GM12874 (cell line): ENCODE results near the gene DPP8.

Experiments
- TF ChIP-seq, protein P1 (sequence below): IDR thresholded peaks from 2 replicates; pipeline ENCODE4 v1.5.1; 2011; ENCODE audit warnings: low read depth, mild to moderate bottlenecking, control low read depth, low read length, moderate library complexity; ENCODE audit not compliant: insufficient read depth

DPP8 gene

DNA sequence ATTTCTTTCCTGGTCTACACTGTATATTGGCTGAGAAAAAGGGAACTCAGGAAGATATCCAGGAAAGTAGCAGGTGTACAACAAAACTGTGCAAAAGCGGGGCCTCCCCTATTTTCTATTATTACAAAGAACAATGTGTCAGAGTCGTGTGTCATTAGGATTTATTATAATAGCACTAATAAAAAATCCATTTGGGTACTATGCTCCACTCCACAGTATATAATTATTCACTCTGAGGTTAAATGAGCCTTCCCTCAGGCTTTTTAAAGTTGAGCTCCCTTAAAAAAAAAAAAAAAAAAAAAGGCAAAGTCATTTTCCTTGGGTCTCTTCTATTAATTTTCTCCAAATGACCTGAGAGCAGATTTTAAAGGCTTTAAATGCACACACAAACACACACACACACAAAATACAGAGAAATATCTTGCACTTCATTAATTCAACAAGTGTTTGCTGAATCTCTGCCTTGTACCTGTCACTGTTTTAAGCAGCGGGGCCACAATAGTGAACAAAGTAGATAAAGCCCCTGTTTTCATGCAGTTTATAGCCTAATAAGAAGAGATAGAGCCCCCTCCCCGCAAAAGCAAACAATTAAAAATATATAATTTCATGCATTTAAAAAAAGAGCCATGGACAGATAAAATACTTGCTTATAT is 1.3 kb upstream of the DPP8 start:
- TF ChIP-seq, protein P1, sequence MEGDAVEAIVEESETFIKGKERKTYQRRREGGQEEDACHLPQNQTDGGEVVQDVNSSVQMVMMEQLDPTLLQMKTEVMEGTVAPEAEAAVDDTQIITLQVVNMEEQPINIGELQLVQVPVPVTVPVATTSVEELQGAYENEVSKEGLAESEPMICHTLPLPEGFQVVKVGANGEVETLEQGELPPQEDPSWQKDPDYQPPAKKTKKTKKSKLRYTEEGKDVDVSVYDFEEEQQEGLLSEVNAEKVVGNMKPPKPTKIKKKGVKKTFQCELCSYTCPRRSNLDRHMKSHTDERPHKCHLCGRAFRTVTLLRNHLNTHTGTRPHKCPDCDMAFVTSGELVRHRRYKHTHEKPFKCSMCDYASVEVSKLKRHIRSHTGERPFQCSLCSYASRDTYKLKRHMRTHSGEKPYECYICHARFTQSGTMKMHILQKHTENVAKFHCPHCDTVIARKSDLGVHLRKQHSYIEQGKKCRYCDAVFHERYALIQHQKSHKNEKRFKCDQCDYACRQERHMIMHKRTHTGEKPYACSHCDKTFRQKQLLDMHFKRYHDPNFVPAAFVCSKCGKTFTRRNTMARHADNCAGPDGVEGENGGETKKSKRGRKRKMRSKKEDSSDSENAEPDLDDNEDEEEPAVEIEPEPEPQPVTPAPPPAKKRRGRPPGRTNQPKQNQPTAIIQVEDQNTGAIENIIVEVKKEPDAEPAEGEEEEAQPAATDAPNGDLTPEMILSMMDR = no peak

DNA sequence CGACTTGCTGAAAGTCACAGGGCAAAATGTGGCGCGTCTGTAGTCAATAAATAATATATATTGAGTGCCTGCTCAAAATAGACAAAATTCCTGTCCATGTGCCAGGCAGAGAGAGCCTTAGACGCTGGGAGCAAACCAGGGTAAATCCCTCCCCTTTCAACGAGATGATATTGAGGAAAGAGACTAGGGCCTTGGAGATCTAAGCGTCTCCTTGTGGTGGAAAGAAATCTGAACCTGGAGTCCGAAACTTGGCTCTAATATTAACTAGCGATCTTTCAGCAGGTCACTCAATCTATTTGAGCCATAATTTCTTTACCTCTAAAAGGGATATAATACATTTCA is 348 bp upstream of the DPP8 start:
- TF ChIP-seq, protein P1 = no peak

DNA sequence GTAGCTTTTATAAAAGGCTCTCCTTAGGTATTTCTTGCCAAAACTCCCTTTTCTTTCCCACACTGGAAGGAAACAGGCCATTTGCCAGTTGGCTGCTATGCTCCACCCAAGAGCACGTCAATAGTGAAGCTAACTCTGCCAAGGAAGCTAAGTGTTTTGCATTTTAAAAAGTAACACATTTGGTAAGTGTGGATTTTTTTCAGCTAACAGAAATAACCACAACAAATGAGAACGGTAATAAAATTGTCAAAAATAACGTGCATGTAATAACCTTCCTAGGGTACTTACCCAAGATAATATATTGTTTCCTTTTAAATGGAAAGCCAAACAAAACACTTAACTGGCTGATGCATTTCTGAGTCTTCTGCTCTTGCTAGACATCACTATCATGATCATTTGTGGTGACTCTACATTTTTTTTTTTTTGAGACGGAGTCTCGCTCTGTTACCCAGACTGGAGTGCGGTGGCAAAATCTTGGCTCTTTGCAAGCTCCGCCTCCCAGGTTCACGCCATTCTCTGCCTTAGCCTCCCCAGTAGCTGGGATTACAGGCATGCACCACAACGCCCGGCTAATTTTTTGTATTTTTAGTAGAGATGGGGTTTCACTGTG is 4.6 kb downstream of the DPP8 start:
- TF ChIP-seq, protein P1 = no peak

DNA sequence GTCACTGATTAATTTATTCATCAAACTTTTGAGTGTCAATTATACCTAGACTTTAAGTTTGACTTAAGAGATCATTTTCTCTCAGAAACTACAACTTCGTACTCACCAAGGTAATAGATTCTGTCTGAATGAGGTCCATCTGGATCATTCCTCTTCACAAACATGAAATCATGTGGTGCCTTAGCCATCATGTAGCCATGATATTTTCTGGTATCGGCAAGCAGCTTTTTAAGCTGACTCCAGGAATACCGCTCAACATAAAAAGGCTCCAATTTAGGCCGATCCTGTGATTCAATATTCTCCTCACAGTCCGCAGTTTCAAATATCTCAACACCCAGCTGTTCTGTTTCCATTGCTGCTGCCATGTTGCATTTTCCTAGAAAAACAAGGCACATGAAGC is 5.3 kb downstream of the DPP8 start:
- TF ChIP-seq, protein P1 = no peak

DNA sequence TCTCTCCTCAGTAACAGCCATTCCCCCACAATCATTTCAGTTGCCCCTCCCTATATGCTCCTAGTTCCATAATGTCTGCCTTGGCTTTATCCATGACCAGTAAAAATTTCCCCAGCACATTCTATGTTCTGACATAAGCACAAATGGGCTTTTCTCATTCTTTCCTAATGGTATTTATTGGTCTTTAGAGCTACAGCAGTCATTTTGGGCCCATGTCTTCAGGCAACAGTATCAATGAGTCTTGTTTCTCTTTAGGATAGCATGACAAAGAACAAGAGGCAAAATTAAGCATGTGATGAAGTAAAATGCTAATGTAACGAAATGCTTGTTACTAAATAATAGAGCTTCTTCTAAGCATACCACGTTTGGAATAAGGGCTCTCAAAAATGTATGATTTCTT is 8.2 kb downstream of the DPP8 start:
- TF ChIP-seq, protein P1 = no peak

DNA sequence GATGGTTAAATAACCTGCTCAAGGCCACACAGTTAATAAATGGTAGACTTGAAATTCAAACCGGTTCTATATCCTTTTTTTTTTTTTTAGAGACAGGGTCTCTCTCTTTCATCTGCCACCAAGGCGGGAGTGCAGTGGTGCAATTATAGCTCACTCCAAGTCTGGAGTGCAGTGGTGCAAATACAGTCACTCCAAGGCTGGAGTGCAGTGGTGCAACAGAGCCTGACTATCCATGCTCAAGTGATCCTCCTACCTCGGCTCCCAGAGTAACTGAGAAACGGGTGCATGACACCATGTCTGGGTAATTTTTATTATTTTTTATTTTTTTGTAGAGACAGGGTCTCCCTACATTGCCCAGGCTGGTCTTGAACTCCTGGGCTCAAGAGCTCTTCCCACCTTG is 23.4 kb downstream of the DPP8 start:
- TF ChIP-seq, protein P1 = no peak

DNA sequence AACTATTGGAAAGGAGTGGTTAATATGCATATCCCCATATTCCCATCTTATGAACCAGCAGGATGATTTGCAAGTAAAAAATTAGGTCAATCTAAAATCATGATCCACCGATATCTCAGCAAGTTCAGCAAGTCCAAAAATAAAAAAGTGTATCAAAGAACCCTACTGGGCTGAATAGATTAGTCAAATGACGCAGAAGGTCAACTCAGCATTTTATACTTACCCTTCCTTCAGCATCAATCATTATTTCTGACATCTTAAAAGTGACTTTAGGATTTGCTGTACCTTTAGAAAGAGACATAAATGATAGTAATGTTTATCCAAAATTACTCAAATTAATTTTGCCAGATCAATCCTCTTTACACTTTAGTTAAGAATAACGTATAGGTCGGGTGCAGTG is 32.6 kb downstream of the DPP8 start:
- TF ChIP-seq, protein P1 = no peak
